Keratinocyte (primary cell): ENCODE data around the gene SMARCC1. TPM values are rescaled to one million over a fixed set of nuclear protein-coding genes. Genes with fewer than 3 reads are reported as not detected.

Source experiments
- DNase-seq: peaks from one replicate; pipeline ENCODE4 v3.0.0-alpha.2; 2011; ENCODE audit warnings: low read depth, missing footprints, low spot score
- FAIRE-seq: peaks from 2 replicates; lab custom pipeline; 2011; peaks lifted over from hg19 to GRCh38; lab: Jason Lieb, UNC
- H2AFZ ChIP-seq: 2 replicates; pipeline ENCODE4 v1.6.0; 2012; ENCODE audit warnings: low read length, control low read depth, inconsistent platforms; ENCODE audit not compliant: control insufficient read depth
- H3K27ac ChIP-seq: 2 replicates; pipeline ENCODE4 v1.5.1; 2011; ENCODE audit warnings: low read length; ENCODE audit not compliant: control insufficient read depth, insufficient read depth
- H3K27me3 ChIP-seq: 3 replicates; pipeline ENCODE4 v1.6.0; 2011; ENCODE audit warnings: low read length; ENCODE audit not compliant: control insufficient read depth, insufficient read depth; ENCODE audit errors: extremely low read depth
- H3K36me3 ChIP-seq, 2 experiments: 2 replicates in 1 of 2; 3 replicates in 1 of 2; pipeline ENCODE4 v1.5.1; 2011; ENCODE audit warnings: low read length in 2 of 2, mild to moderate bottlenecking in 1 of 2; ENCODE audit not compliant: control insufficient read depth in 2 of 2, insufficient read depth in 2 of 2; ENCODE audit errors: extremely low read depth in 1 of 2
- H3K4me1 ChIP-seq: 3 replicates; pipeline ENCODE4 v1.5.1; 2011; ENCODE audit warnings: low read length; ENCODE audit not compliant: control insufficient read depth, insufficient read depth; ENCODE audit errors: extremely low read depth
- H3K4me2 ChIP-seq: 3 replicates; pipeline ENCODE4 v1.6.0; 2011; ENCODE audit warnings: low read depth, low read length; ENCODE audit not compliant: control insufficient read depth, insufficient read depth; ENCODE audit errors: extremely low read depth
- H3K4me3 ChIP-seq, 3 experiments: fragments of 200-600 bp in 1 of 3; sonication (generic) in 1 of 3; 2 replicates in 2 of 3; 3 replicates in 1 of 3; pipeline ENCODE4 v1.5.1; 2011 to 2016; ENCODE audit warnings: low read length in 3 of 3, mild to moderate bottlenecking in 3 of 3, control low read depth in 2 of 3, inconsistent platforms in 1 of 3, low read depth in 1 of 3, mixed read lengths in 1 of 3, mixed run types in 1 of 3, moderate library complexity in 1 of 3; ENCODE audit not compliant: control insufficient read depth in 2 of 3, insufficient read depth in 2 of 3; ENCODE audit errors: extremely low read depth in 1 of 3
- H3K79me2 ChIP-seq: 2 replicates; pipeline ENCODE4 v1.6.0; 2012; ENCODE audit warnings: low read length; ENCODE audit not compliant: control insufficient read depth, insufficient read depth
- H3K9ac ChIP-seq: 3 replicates; pipeline ENCODE4 v1.6.0; 2011; ENCODE audit warnings: low read length; ENCODE audit not compliant: control insufficient read depth, insufficient read depth; ENCODE audit errors: extremely low read depth
- H3K9me1 ChIP-seq: 3 replicates; pipeline ENCODE4 v1.6.0; 2011; ENCODE audit warnings: low read length; ENCODE audit not compliant: control insufficient read depth, insufficient read depth; ENCODE audit errors: extremely low read depth
- H3K9me3 ChIP-seq: 2 replicates; pipeline ENCODE4 v1.5.1; 2012; ENCODE audit warnings: low read depth, low read length; ENCODE audit not compliant: control insufficient read depth
- H4K20me1 ChIP-seq: 3 replicates; pipeline ENCODE4 v1.6.0; 2011; ENCODE audit warnings: low read length; ENCODE audit not compliant: control insufficient read depth, insufficient read depth; ENCODE audit errors: extremely low read depth
- EZH2 ChIP-seq: IDR thresholded peaks from one replicate; pipeline ENCODE4 v1.6.1; 2012; ENCODE audit warnings: inconsistent platforms, mild to moderate bottlenecking, low read length, moderate library complexity
- dilution Hi-C: fragments of 300-500 bp; cut with MboI; formaldehyde crosslinking; loops from one replicate; pipeline ENCODE4 v1.7.0; 2020; ENCODE audit warnings: low sequenced_read_pairs; ENCODE audit not compliant: extremely low pct_ligation_motif_present
- polyA plus RNA-seq, 5 experiments: library from polyadenylated mRNA; depleted of rRNA in 3 of 5; stranded (reverse) in 3 of 5; stranded (forward) in 1 of 5; unstranded in 1 of 5; fragments of >200 nt; gene quantifications; 1 replicate in 1 of 5; 2 replicates in 3 of 5; 3 replicates in 1 of 5; pipeline versions ENCODE4 v1.2.1 to v1.2.3, GENCODE V29; 2011 to 2012; ENCODE audit warnings: missing spikeins in 2 of 5, low read depth in 1 of 5, low replicate concordance in 1 of 5
- TF ChIP-seq, protein P1 (sequence below), 3 experiments: IDR thresholded peaks in 1 of 3; conservative IDR thresholded peaks in 1 of 3; optimal IDR thresholded peaks in 1 of 3; 2 replicates in 2 of 3; 3 replicates in 1 of 3; pipeline versions ENCODE3 to v1.5.1; 2011; ENCODE audit warnings: low read length in 3 of 3, mild to moderate bottlenecking in 3 of 3, moderate library complexity in 2 of 3, control low read depth in 1 of 3, inconsistent platforms in 1 of 3; ENCODE audit not compliant: insufficient read depth in 2 of 3; ENCODE audit errors: extremely low read depth in 1 of 3

Gene SMARCC1
- polyA plus RNA-seq, 1 donor (not counting 4 experiments of a cell fraction or from before 2014, with no cell fraction given), result 39.7 TPM

DNA sequence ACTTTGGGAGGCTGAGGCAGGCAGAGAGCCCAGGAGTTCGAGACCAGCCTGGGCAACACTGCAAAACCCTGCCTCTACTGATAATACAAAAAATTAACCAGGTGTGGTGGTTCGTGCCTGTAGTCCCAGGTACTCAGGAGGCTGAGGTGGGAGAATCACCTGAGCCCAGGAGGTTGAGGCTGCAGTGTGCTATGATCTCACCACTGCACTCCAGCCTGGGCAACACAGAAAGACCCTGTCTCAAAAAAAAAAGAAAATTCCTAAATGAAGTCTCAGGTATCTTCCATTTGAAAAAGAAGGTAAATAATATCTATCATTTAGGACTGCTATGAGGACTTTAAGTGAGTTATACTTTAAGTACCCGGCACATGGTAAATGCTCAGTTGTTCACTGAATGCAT, 2.9 kb downstream of the SMARCC1 start:
- TF ChIP-seq EZH2, result no peak
- TF ChIP-seq, protein P1, sequence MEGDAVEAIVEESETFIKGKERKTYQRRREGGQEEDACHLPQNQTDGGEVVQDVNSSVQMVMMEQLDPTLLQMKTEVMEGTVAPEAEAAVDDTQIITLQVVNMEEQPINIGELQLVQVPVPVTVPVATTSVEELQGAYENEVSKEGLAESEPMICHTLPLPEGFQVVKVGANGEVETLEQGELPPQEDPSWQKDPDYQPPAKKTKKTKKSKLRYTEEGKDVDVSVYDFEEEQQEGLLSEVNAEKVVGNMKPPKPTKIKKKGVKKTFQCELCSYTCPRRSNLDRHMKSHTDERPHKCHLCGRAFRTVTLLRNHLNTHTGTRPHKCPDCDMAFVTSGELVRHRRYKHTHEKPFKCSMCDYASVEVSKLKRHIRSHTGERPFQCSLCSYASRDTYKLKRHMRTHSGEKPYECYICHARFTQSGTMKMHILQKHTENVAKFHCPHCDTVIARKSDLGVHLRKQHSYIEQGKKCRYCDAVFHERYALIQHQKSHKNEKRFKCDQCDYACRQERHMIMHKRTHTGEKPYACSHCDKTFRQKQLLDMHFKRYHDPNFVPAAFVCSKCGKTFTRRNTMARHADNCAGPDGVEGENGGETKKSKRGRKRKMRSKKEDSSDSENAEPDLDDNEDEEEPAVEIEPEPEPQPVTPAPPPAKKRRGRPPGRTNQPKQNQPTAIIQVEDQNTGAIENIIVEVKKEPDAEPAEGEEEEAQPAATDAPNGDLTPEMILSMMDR (optimal IDR thresholded peaks at IDR 0.05 in 1 of 3, IDR thresholded peaks at IDR 0.05 in 1 of 3, conservative IDR thresholded peaks at IDR 0.05 in 1 of 3; ENCODE audit: extremely low read depth in 1 of 3, insufficient read depth in 2 of 3, low read length in 3 of 3), result no peak
- H3K9ac ChIP-seq, result no peak overlapping the region
- FAIRE-seq, result no peak
- peaks cover 19% of the 10 kb centered on the region for H3K4me1 ChIP-seq
- no peak overlapping the region for H2AFZ ChIP-seq
- H3K27ac ChIP-seq, result no peak overlapping the region
- peaks cover 75% of the 10 kb centered on the region for H3K79me2 ChIP-seq
- dilution Hi-C loops, result no loop called here
- peak overlapping the region; percentile 85 for H3K4me2 ChIP-seq
- H3K36me3 ChIP-seq, result peaks cover 0 to 5% of the 10 kb centered on the region in 2 experiments
- no peaks in the 10 kb centered on the region for H3K9me1 ChIP-seq
- no peaks in the 10 kb centered on the region for H4K20me1 ChIP-seq
- no peak for DNase-seq
- H3K4me3 ChIP-seq, result no peak overlapping the region
- no peaks in the 10 kb centered on the region for H3K9me3 ChIP-seq
- no peaks in the 10 kb centered on the region for H3K27me3 ChIP-seq

DNA sequence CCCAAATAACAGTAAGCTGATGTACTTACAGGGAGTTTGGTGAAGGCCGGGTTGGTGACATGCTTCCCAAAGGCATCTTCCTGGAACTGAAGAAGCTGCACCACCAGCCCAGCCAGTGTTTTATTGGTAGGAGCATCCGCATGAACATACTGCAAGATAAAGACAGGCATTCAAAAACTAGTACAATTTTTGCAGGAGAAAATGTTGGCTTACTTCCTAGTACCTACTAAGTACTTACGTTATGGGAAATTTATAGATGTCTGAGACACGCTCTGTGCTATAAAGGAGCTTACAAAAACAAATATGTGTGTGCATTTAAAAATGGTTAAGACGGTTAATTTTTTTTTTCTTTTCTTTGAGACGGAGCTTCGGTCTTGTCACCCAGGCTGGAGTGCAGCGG, 8.9 kb downstream of the SMARCC1 start:
- Histone ChIP-seq H3K27ac (no peak overlapping the region), H2AFZ (no peak overlapping the region), H3K9me1 (no peaks in the 10 kb centered on the region), H3K4me3 (no peak overlapping the region), H4K20me1 (no peaks in the 10 kb centered on the region), H3K9ac (no peak overlapping the region), H3K9me3 (no peaks in the 10 kb centered on the region), H3K79me2 (peaks cover 91% of the 10 kb centered on the region), H3K27me3 (no peaks in the 10 kb centered on the region), H3K36me3 (peaks cover 7 to 10% of the 10 kb centered on the region in 2 experiments), H3K4me1 (no peaks in the 10 kb centered on the region), H3K4me2 (no peak overlapping the region)
- dilution Hi-C loops, result no loop called here
- FAIRE-seq (no peak), DNase-seq (no peak)
- TF ChIP-seq, protein P1 (optimal IDR thresholded peaks at IDR 0.05 in 1 of 3, IDR thresholded peaks at IDR 0.05 in 1 of 3, conservative IDR thresholded peaks at IDR 0.05 in 1 of 3; ENCODE audit: extremely low read depth in 1 of 3, insufficient read depth in 2 of 3, low read length in 3 of 3), result no peak
- no peak for TF ChIP-seq EZH2
